ENCODE measurements around the gene PIP4K2A.
A peak's percentile ranks its signal among the peaks of the same experiment; 100 is the strongest.

The PIP4K2A gene

DNA sequence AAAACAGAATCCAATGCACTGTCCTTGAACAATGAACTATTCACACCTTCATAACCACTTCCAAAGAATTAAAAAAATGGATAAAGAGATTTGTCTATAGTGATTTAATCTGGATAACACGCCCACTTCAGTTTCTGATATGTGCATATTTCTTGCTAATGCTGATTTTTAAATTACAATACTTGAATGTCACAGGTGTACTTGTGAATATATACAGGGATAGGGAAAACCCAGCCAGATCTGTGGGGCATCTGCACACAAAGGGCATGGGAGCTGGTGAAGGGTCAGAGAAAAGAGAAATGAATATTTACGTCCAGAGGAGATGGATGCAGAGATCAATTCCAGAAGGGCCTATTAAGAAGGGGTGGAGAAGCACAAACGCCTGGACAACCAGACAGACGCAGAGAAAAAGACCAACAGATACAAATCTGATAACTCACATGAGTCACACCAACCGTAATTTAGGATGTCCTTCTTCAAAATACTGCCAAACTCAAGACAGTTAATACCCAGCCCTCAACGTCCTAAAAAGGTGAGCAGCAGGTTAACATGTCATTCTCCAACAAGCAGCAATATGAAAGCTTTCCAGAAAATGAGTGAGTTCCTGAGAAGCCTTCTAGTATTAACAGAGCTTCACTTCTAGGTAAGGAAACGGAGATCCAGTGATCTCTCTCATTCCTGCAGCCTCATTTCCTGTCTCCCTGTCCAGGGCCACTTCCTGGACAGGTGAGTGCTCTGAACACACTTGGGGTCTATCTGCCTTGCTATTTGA is 41.9 kb downstream of the PIP4K2A start:
- no peak for DNase-seq (ENCODE audit: low read depth)
- no peak overlapping the region for H3K4me3 ChIP-seq (ENCODE audit: low read depth, low read length)

DNA sequence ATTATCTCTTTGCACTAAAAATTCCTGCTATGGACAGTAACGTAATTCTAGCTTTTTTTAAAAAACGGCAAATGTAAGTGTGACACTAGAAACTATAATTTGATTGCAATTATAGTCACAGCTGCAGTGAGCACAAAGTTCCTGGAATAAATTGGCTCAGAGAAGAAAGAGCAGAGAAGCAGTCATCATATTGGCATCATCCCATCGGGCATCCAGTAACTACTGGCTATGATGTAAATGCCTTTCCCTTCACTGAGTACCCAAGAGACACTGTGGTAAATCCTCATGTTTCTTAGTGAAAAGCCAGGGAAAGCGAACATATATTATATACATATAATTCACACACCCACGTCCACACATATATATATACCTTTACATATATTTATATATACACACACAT is 43.6 kb downstream of the PIP4K2A start:
- TF ChIP-seq, protein P1, sequence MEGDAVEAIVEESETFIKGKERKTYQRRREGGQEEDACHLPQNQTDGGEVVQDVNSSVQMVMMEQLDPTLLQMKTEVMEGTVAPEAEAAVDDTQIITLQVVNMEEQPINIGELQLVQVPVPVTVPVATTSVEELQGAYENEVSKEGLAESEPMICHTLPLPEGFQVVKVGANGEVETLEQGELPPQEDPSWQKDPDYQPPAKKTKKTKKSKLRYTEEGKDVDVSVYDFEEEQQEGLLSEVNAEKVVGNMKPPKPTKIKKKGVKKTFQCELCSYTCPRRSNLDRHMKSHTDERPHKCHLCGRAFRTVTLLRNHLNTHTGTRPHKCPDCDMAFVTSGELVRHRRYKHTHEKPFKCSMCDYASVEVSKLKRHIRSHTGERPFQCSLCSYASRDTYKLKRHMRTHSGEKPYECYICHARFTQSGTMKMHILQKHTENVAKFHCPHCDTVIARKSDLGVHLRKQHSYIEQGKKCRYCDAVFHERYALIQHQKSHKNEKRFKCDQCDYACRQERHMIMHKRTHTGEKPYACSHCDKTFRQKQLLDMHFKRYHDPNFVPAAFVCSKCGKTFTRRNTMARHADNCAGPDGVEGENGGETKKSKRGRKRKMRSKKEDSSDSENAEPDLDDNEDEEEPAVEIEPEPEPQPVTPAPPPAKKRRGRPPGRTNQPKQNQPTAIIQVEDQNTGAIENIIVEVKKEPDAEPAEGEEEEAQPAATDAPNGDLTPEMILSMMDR (IDR thresholded peaks at IDR 0.05; ENCODE audit: low read depth, low read length, missing control alignments), result no peak
- H3K4me3 ChIP-seq (ENCODE audit: low read depth, low read length), result no peak overlapping the region
- DNase-seq (ENCODE audit: low read depth), result no peak

More for the DNA sequence above, 41.9 kb downstream of the PIP4K2A start:
- TF ChIP-seq, protein P1 (IDR thresholded peaks at IDR 0.05; ENCODE audit: low read depth, low read length, missing control alignments), result no peak

DNA sequence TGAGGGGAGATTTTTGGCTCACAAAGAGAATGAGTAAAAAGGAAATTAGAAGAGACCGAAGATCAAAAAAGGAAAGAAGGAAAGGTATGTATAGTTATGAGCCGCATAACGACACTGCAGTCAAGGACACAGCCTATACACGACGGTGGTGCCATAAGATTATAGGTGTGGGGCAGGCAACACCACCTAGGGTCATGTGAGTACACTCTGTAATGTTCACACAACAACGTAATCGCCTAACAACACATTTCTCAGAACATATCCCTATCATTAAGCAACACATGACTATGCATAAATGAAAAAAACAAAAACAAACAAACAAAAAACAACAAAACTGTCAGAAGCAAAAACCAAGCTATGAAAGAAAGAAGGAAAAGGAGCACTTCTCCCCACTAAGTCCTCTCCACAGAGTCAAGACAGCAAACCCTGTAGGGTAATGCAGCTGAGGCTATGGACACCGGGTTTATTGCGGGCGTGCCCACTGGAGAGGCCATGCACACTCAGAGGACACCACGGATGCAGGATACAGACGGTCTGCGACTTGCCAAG is 45.1 kb downstream of the PIP4K2A start:
- no peak for DNase-seq (ENCODE audit: low read depth)
- TF ChIP-seq, protein P1 (IDR thresholded peaks at IDR 0.05; ENCODE audit: low read depth, low read length, missing control alignments), result no peak
- H3K4me3 ChIP-seq (ENCODE audit: low read depth, low read length), result peak overlapping the region; percentile 13; the same call in 1 of the 2 replicates

DNA sequence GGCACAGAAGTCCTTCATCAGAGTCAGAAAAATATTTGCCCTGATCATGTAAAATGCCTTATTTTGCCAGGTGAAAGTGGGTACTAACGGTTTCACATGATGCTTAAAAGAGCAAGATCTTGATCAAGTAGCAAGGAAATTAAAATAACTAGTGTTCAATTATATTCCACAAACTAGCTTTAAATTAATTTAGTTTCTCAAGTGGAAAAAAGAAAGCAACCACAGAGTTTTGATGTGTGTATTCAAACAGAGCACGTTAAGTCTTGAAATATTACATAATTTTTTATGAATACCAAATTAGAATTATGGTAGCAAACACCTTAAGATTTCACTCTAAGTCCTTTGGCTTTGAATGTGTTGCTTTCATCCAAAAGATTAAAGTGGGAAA is 47.3 kb downstream of the PIP4K2A start:
- TF ChIP-seq, protein P1 (IDR thresholded peaks at IDR 0.05; ENCODE audit: low read depth, low read length, missing control alignments), result no peak
- no peak for DNase-seq (ENCODE audit: low read depth)
- no peak overlapping the region for H3K4me3 ChIP-seq (ENCODE audit: low read depth, low read length)

DNA sequence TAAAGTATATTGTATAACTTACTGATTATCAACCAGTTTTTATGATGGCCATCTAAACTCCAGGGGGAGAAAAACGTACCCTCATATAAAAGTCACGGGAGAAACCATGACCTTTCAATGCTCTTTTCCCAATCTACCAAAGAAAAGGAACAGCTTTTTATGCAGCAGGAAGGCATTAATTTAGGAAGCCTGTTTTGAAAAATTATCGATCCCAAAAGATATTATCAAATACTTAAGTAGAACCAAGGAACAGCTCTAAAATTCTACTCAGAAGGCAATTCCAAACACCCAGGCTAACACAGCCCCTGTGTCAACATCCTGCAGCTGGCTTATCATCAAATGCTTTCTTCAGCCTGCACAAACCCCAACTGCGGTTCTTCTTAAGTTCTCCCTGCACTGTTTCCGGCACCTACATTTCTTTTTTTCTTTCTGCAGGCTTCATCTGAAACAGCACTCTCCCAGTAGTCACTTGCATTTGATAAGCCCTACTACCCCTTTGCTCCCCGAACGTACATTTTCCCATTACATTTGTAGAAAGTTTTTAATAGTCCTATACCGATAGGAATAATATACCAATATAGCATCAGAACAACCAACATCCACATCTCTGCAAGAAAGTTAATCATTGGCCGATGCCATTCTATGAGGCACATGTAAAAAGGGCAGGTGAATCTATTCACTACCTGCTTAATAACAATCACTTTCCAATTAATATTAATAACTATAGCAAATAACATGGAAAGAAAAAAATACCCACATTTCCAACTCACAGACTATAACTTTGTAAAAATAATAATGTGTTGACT is 47.9 kb downstream of the PIP4K2A start:
- TF ChIP-seq, protein P1 (IDR thresholded peaks at IDR 0.05; ENCODE audit: low read depth, low read length, missing control alignments), result no peak
- peak; percentile 70 for DNase-seq (ENCODE audit: low read depth)
- H3K4me3 ChIP-seq (ENCODE audit: low read depth, low read length), result peak overlapping the region; percentile 10; the same call in 1 of the 2 replicates

DNA sequence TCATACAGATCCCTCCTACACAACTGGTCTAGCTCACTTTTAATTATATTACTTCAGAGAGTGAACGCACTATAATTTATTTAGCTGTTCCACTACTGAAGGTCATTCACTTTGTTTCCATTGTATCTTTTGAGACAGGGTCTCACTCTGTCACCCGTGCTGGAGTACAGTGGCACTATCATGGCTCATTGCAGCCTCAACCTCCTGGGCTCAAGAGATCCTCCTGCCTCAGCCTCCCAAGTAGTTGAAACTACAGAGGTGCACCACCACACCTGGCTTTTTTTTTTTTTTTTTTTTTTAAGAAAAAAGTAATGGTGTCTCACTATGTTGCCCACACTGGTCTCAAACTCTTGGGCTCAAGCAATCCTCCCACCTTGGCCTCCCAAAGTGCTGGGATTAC is 49.0 kb downstream of the PIP4K2A start:
- TF ChIP-seq, protein P1 (IDR thresholded peaks at IDR 0.05; ENCODE audit: low read depth, low read length, missing control alignments), result no peak
- no peak for DNase-seq (ENCODE audit: low read depth)
- H3K4me3 ChIP-seq (ENCODE audit: low read depth, low read length), result no peak overlapping the region

Data from GM12864 (cell line).